ENCODE data around the gene TLE1.
"Not testable (repeated sequence)": the region's sequence is repeated elsewhere in the genome, so short reads cannot be mapped to it uniquely, and the experiment has no call there.

The TLE1 gene

GRCh38 chr9:81649475-81650240, 39.7 kb downstream of the TLE1 start:
- Histone ChIP-seq H3K4me3 (ENCODE audit: low read length) (no peak overlapping the region), H3K36me3 (ENCODE audit: insufficient read depth, low read length) (peaks cover 6% of the 10 kb centered on the region), H3K4me2 (ENCODE audit: low read length) (no peak overlapping the region), H3K9me3 (replicated peaks; ENCODE audit: low read length) (no peaks in the 10 kb centered on the region), H3K9ac (ENCODE audit: low read depth, low read length) (no peak overlapping the region), H3K4me1 (ENCODE audit: control insufficient read depth, insufficient read depth, low read length) (peaks cover 9% of the 10 kb centered on the region), H3K27me3 (ENCODE audit: control insufficient read depth, insufficient read depth, low read length) (no peaks in the 10 kb centered on the region)

- Histone ChIP-seq H3K27me3 (ENCODE audit: control insufficient read depth, insufficient read depth, low read length) (no peaks in the 10 kb centered on the region), H3K4me2 (ENCODE audit: low read length) (no peak overlapping the region), H3K9me3 (replicated peaks; ENCODE audit: low read length) (no peaks in the 10 kb centered on the region), H3K36me3 (ENCODE audit: insufficient read depth, low read length) (peaks cover 6% of the 10 kb centered on the region), H3K9ac (ENCODE audit: low read depth, low read length) (no peak overlapping the region), H3K4me3 (ENCODE audit: low read length) (no peak overlapping the region), H3K4me1 (ENCODE audit: control insufficient read depth, insufficient read depth, low read length) (peaks cover 9% of the 10 kb centered on the region)
Observed at GRCh38 chr9:81648891-81649290, 40.5 kb downstream of the TLE1 start.

- H3K9me3 ChIP-seq (replicated peaks; ENCODE audit: low read length), result no peaks in the 10 kb centered on the region
- H3K4me3 ChIP-seq (ENCODE audit: low read length), result no peak overlapping the region
- peaks cover 6% of the 10 kb centered on the region for H3K36me3 ChIP-seq (ENCODE audit: insufficient read depth, low read length)
- H3K9ac ChIP-seq (ENCODE audit: low read depth, low read length), result no peak overlapping the region
- H3K27me3 ChIP-seq (ENCODE audit: control insufficient read depth, insufficient read depth, low read length), result no peaks in the 10 kb centered on the region
- no peaks in the 10 kb centered on the region for H3K4me1 ChIP-seq (ENCODE audit: control insufficient read depth, insufficient read depth, low read length)
- no peak overlapping the region for H3K4me2 ChIP-seq (ENCODE audit: low read length)
Observed at GRCh38 chr9:81646337-81646736, 43.0 kb downstream of the TLE1 start.

- not testable (repeated sequence) for H3K27me3 ChIP-seq (ENCODE audit: control insufficient read depth, insufficient read depth, low read length); H3K36me3 ChIP-seq (ENCODE audit: insufficient read depth, low read length); H3K4me1 ChIP-seq (ENCODE audit: control insufficient read depth, insufficient read depth, low read length); H3K9me3 ChIP-seq (replicated peaks; ENCODE audit: low read length); H3K4me3 ChIP-seq (ENCODE audit: low read length); H3K9ac ChIP-seq (ENCODE audit: low read depth, low read length); H3K4me2 ChIP-seq (ENCODE audit: low read length)
Observed at GRCh38 chr9:81644513-81644912, 44.8 kb downstream of the TLE1 start.

- Histone ChIP-seq H3K4me1 (ENCODE audit: control insufficient read depth, insufficient read depth, low read length) (peaks cover 8% of the 10 kb centered on the region), H3K9me3 (replicated peaks; ENCODE audit: low read length) (no peaks in the 10 kb centered on the region), H3K27me3 (ENCODE audit: control insufficient read depth, insufficient read depth, low read length) (no peaks in the 10 kb centered on the region), H3K4me2 (ENCODE audit: low read length) (no peak overlapping the region), H3K36me3 (ENCODE audit: insufficient read depth, low read length) (no peaks in the 10 kb centered on the region), H3K4me3 (ENCODE audit: low read length) (no peak overlapping the region), H3K9ac (ENCODE audit: low read depth, low read length) (no peak overlapping the region)
Observed at GRCh38 chr9:81637276-81637675, 52.1 kb downstream of the TLE1 start.

GRCh38 chr9:81636255-81636599, 53.1 kb downstream of the TLE1 start:
- Histone ChIP-seq H3K4me3 (ENCODE audit: low read length) (no peak overlapping the region), H3K9ac (ENCODE audit: low read depth, low read length) (no peak overlapping the region), H3K27me3 (ENCODE audit: control insufficient read depth, insufficient read depth, low read length) (no peaks in the 10 kb centered on the region), H3K36me3 (ENCODE audit: insufficient read depth, low read length) (no peaks in the 10 kb centered on the region), H3K4me2 (ENCODE audit: low read length) (no peak overlapping the region), H3K4me1 (ENCODE audit: control insufficient read depth, insufficient read depth, low read length) (peaks cover 8% of the 10 kb centered on the region), H3K9me3 (replicated peaks; ENCODE audit: low read length) (no peaks in the 10 kb centered on the region)

DNA sequence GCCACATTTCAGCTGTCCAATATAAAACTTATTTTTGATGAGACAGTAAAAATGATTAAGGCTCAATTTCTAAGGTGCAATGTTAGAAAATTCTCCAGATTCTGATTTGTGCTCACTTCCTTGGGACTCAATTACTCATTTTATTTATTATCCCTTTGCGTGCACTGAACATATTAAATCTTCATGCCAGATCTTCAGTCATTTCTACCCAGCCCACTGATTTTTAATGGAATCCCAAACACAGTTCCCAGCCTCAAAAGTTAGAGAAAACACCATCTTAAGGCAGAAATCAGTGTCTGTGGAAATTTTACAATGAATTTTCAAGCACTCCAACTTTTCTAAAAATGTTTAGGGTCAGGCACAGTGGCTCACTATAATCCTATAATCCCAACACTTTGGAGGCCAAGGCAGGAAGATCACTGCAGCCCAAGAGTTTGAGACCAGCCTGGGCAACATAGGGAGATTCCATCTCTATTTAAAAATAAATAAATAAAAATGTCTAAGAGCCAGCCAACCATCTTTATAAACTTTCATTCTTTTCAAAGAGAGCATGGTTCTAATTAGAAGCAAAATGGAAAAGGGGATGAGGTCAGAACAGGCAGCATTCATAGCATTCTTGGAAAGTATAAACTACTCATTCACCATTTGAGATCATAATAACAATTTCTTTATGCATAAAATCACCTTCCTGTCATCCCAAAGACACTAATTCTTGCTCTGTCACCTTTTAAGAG, 53.7 kb downstream of the TLE1 start:
- Histone ChIP-seq H3K9me3 (replicated peaks; ENCODE audit: low read length) (no peaks in the 10 kb centered on the region), H3K4me3 (ENCODE audit: low read length) (no peak overlapping the region), H3K9ac (ENCODE audit: low read depth, low read length) (no peak overlapping the region), H3K4me1 (ENCODE audit: control insufficient read depth, insufficient read depth, low read length) (peaks cover 8% of the 10 kb centered on the region), H3K36me3 (ENCODE audit: insufficient read depth, low read length) (no peaks in the 10 kb centered on the region), H3K4me2 (ENCODE audit: low read length) (no peak overlapping the region), H3K27me3 (ENCODE audit: control insufficient read depth, insufficient read depth, low read length) (no peaks in the 10 kb centered on the region)

DNA sequence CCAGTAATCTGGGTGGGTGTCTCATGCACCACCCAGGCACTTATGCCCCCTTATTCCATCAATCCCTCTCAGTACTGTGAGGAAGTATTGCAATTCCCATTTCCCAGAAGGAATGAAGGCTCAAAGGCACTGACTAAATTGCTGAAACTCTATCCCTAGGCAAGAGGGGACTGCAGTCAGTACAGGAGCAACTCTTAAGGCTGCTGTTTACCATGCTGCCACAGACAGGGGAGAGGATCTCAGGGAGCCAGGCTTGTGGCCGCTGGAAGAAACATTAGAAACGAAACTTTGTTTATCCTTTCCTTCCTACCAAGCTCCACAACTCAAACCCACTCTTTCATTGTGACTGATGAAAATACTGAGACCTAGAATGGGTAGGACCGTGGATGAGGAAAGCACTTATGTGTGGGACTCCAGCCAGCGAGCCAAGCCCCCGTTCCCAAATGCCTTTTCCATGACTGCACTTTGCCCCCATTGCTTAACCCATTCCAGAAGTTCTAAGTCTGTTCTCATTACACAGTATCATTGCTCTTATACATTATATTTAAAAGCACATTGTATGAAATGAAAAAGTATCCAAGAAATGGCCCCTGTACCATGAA, 54.3 kb downstream of the TLE1 start:
- H3K27me3 ChIP-seq (ENCODE audit: control insufficient read depth, insufficient read depth, low read length), result no peaks in the 10 kb centered on the region
- no peak overlapping the region for H3K4me2 ChIP-seq (ENCODE audit: low read length)
- no peak overlapping the region for H3K9ac ChIP-seq (ENCODE audit: low read depth, low read length)
- H3K4me3 ChIP-seq (ENCODE audit: low read length), result no peak overlapping the region
- H3K9me3 ChIP-seq (replicated peaks; ENCODE audit: low read length), result no peaks in the 10 kb centered on the region
- H3K4me1 ChIP-seq (ENCODE audit: control insufficient read depth, insufficient read depth, low read length), result peaks cover 8% of the 10 kb centered on the region
- H3K36me3 ChIP-seq (ENCODE audit: insufficient read depth, low read length), result no peaks in the 10 kb centered on the region

- Histone ChIP-seq H3K4me2 (ENCODE audit: low read length) (no peak overlapping the region), H3K27me3 (ENCODE audit: control insufficient read depth, insufficient read depth, low read length) (no peaks in the 10 kb centered on the region), H3K4me1 (ENCODE audit: control insufficient read depth, insufficient read depth, low read length) (peaks cover 8% of the 10 kb centered on the region), H3K4me3 (ENCODE audit: low read length) (no peak overlapping the region), H3K9ac (ENCODE audit: low read depth, low read length) (no peak overlapping the region), H3K9me3 (replicated peaks; ENCODE audit: low read length) (no peaks in the 10 kb centered on the region), H3K36me3 (ENCODE audit: insufficient read depth, low read length) (no peaks in the 10 kb centered on the region)
Observed at GRCh38 chr9:81633952-81634854, 55.1 kb downstream of the TLE1 start.

GRCh38 chr9:81632599-81632998, 56.7 kb downstream of the TLE1 start:
- Histone ChIP-seq H3K4me1 (ENCODE audit: control insufficient read depth, insufficient read depth, low read length) (peaks cover 8% of the 10 kb centered on the region), H3K4me2 (ENCODE audit: low read length) (no peak overlapping the region), H3K4me3 (ENCODE audit: low read length) (no peak overlapping the region), H3K36me3 (ENCODE audit: insufficient read depth, low read length) (no peaks in the 10 kb centered on the region), H3K9me3 (replicated peaks; ENCODE audit: low read length) (no peaks in the 10 kb centered on the region), H3K27me3 (ENCODE audit: control insufficient read depth, insufficient read depth, low read length) (no peaks in the 10 kb centered on the region), H3K9ac (ENCODE audit: low read depth, low read length) (no peak overlapping the region)

- Histone ChIP-seq H3K9ac (ENCODE audit: low read depth, low read length) (no peak overlapping the region), H3K9me3 (replicated peaks; ENCODE audit: low read length) (no peaks in the 10 kb centered on the region), H3K4me2 (ENCODE audit: low read length) (no peak overlapping the region), H3K4me3 (ENCODE audit: low read length) (no peak overlapping the region), H3K36me3 (ENCODE audit: insufficient read depth, low read length) (no peaks in the 10 kb centered on the region), H3K4me1 (ENCODE audit: control insufficient read depth, insufficient read depth, low read length) (peaks cover 8% of the 10 kb centered on the region), H3K27me3 (ENCODE audit: control insufficient read depth, insufficient read depth, low read length) (no peaks in the 10 kb centered on the region)
Observed at GRCh38 chr9:81631218-81631745, 58.1 kb downstream of the TLE1 start.
